OCI-M1 (cell line): Measurements from ENCODE around the gene VWA5B1.

Experiments
- DNase-seq: peaks from one replicate; lab custom pipeline; 2025; lab: John Stamatoyannopoulos, UW

The VWA5B1 gene

DNA sequence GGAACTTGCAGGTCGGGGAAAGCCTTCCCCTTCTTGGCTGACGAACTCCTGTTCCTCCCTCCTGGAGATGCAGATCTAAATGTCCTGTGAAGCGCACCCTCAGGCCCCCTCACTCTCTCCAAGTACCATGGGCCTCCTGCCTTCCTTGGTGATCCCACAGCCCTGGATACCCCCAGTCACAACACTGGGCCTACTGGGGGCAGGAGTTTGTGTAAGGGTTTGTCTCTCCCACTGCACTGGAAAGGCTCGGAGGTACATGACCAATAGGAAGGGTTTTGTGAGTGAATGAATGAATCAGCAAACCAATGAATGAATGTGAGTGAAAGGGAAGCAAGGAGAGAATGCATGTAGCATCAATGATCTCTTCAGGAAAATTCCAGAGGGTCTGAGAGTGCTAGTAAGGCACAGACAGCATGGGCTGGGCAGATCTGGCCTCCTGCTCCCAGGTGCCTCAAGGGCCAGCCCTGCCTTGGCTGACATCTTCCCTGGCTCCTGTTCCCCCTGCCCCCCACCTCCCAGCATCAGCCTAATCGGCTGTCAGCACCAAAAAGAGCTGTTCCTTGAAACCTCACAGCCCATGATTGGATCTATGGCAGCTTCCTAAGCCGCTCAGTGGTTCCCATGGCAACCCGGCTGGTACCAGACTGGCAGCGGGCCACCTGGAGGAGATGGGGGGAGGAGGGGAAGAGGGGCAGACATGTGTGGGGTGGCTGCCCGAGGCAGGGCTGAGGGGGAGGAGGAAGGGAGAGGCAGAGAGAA, 95.8 kb downstream of the VWA5B1 start:
- no peak for DNase-seq

DNA sequence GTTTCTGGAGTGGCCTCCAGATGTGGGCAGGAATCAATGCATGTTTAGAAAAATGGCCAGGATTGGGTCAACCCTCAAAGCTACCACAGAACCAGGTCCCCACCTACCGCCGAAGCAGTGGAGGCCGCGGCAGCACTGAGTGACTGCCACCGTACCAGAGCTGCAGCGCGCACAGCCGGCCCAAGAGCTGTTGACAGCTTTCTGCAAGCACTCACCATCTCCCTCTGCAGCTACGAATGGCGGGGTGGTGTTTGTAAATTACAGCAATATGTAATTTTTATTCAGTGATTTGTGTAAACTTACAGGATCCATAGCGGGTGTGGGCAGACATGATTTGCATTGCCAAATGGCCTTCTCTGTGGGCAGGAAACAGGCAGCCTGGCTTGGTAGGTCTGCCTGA, 98.9 kb downstream of the VWA5B1 start:
- no peak for DNase-seq

DNA sequence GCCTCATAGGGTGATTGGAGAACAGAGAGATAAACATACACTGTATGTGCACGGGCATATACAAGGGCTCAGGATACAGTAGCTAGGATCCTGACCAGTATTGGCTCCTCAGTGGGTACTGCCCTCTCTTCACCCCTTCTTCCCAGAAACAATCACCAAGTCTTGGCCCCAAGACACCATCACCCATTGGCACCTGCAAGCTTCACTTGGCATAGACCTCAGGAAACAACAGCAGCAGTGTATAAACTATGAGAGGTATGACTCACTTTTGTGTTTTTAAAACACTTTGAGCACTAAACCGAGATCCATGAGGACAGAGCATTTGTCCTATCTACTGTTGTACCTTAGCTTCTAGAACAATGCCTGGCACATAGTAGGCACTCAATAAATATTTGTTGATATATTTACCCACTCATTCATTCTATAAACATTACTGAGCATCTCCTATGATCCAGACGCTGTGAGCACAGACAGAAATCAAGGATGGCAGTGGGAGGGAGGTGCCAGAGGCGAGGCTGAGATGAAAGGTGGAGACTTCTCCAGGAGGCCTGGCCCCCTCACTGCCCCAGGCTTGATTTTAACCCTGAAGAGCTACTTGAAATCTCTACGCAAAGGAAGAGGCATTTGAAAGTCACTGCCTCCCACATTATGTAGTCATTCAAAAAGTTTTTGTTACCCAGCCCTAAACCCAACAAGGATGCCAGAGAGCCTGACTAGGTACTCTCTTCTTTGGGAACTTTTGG, 100.1 kb downstream of the VWA5B1 start:
- DNase-seq, result no peak

DNA sequence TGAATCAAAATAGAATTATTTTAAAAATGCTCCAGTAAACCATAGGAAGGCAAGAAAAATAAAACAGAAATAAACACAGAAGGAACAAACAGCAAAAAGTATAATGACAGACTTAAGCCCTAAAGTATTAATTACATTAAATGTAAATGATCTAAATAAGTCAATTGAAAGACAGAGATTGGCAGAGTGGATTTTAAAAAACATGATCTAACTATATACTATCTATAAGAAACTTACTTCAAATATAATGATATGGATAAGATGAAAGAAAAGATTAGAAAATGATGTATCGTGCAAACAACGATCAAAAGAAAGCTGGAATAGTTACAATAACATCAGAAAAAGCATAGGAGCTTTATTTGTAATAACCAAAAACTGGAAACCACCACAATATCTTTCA, 104.6 kb downstream of the VWA5B1 start:
- no peak for DNase-seq

DNA sequence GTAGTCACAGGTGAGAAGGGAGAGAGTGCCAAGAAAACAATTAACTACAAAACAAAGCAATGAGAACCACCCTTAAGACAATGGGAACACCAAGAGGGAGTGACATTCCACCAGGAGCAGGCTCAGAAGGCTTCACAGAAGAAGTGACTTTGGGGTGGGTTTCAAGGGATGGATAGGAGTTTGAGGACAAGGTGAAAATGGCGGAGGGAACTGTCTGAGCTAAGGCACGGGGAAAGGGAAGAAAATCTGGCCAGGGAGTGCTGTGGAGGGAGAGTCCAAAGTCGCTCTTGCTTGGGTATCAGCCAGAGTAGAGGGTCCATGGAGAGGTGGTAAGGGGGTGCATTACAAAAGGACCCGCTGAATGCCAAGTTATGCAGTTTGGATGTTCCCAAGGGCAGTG, 108.1 kb downstream of the VWA5B1 start:
- no peak for DNase-seq

DNA sequence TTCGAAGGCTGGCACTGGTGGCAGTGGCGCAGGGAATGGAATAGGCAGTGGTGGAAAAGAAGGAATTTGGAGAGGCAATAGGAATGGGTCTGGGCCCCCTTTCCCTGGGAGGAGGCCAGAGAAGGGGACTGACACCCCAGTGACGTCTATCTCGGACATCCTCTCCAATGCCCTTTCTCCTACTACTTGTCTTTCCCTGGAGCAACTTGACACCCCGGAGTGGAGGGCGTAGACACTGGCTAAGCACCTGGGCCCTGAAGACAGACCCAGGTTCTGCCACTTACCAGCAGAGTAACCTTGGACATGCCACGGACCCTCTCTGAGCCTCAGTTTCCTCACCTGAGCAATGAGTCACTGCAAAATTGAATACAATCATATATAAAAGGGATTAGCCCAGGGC, 108.5 kb downstream of the VWA5B1 start:
- no peak for DNase-seq

DNA sequence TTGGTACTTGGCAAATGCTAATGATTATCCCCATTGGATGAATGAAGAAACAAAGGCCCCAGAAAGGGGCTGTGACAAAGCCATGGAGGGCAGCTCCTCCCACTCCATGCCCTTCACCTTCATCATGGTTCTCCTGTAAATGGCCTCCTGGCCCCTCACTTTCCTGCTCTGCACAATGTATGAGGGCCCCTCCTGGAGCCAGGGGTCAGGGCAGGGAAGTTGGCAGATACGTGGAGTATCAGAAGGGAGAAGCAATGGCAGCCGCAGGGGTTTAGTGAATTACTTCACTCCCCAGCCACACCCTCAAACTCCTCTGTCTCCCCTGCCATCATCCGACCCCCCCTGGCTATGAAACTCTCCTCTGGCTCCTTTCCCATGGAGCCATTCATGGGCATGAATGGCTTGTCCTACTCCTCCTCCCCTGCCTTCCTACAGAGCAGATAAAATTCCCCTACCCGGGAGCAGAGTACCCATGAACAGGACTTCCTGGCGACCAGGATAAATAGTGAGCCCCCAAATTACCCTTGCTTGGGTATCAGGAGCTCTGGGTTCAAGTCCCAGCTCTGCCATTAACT, 109.0 kb downstream of the VWA5B1 start:
- DNase-seq, result no peak

DNA sequence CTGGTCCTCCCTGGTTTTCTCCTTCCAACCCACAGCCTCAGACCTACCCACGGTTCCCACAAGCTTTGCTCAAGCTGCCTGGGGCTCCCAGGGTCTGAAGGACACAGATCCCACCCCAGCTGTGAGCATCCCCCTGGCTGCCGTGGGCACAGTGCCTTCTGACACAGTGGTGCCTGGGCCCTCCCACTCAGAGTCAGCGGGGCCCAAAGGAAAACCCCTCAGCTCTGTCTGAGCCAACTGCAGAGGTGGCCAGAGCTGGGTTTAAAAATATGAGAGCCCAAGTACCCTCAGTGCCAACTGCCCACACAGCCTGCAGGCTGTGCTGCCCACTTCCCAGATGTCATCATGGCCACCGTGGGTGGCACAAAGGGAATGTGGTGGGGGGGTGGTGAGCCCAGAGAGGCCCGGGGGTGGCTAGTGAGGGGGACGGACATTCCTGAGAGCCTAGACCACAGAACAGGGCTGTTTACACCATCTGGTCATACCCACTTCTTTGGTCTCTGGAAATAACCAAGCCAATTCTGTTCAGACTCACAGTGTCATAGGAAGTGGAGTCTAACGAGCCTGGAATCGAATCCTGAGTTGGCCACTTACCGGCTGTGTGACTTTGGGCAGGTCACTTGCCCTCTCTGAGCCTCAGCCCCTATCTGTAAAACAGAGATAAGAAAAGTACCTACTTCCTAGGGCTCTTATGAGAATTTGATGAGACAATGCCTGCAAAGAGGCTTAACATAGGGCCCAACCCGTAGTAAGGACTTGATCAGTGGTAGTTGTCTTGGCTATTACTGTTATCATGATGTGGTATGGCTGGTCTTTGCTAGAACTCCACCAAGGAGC, 109.9 kb downstream of the VWA5B1 start:
- DNase-seq, result no peak

DNA sequence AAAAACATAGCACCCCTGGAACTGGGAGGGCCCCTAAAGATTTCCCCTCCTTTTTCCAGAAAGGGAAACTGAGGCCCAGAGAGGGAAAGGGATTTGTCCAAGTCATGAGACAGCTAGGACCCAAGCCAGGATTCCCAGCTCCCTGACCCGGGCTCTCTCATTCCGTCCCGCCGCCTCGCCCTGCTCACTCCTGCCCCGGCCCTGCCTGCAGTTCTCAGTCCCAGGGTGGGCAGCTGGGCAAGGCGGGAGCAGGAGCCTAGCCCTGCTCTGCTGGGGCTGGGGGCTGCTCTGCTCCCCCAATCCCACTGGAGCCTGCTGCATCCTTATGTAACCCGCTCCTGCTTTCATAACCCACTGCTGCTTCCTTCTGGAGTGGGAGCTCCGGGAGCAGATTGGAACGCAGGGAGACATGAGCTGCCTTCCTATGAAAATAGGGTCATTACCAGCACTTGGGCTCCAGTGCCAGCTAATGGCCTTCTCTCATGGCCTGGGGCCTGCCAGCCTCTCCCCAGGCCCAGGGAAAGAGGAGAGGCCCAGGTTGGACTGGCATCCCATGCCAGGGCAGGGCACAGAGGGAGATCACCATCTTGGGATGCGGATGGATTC, 110.8 kb downstream of the VWA5B1 start:
- DNase-seq, result no peak

DNA sequence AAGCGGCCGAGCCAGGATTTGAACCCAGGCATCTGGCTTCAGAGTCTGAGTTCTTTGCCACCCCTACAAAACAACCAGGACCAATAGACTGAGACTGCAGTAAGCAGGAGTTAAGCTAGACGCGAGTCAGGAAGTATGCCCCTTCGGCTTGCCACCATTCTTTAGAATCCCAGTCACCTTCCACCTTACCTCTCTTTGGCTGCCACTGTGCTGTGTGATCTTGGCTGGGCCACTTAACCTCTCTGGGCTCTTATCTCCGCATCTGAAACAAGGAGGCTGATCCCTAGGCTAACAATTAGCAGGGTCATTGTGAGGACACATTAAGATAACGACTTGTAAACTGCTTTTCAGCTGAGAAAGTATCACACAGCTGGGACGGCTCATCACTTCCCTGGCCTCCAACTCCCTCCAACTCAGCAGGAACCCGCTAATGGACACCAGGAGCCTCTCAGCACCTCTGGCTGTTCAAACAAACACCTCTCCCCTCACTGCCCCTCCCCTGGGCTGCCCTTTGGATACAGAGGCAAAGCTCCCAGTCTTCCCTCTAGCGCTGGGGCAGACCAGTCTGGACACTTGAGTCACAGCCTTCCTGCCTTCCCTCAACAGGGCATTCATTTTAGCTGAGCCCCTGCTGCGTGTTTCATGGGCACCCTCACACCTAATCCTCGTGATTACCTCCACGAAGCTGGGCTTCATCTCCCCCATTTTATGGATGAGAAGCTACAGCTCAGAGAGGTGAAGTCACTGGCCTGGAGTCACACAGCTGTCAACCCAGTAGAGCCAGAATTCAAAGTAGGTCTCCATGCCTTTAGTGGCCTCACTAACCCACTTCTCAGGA, 112.1 kb downstream of the VWA5B1 start:
- no peak for DNase-seq

DNA sequence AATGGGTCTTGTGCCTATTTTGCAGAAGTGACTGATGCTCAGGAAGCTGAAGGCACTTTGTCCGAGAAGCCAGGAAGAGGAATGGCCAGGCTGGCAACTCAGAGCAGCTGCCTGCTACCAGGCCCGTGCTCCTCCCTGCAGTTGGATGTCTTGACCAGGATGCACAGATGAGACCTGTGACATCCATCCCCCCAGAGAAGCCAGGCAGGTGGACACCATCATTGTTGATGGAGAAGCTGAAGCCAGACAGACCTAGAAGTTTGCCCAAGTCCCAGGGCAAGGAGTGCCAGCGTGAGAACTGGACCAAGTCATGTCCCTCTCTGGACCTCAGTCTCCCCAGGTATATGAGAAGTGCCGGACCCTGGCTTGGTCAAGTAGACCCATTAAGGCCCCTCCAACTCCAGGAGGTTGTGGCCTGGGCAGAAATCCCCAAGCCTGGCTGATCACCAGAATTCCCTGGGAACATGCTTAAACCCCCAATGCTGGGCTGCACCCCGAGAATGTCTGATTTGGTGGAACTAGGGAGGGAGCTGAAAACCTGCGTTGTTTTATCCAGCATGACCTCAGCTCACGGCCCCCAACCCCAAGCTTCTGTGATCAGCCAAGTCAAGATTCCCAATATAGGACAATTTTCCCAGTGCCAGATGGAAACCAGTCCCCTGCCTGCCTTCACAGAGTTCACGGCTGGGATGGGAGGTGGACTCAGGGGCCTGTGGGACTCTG, 112.9 kb downstream of the VWA5B1 start:
- DNase-seq, result no peak

DNA sequence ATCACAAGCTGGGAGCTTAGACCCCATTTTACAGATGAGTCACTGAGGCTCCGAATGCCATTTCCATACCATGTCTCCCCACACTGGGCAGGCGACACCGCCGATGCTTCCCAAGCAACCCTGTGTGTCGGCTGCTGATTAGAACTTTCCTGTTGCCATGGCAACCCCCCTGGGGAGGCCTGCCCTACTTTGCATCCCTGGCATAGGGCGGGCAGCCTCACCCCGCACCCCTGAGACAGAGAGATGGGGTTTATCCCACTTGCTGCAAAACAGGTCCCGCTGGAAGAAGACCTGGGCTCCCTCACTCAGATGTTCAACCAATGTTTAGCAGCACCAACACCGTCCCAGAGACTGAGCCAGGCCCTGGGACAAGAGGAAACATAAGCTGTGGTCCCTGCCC, 113.8 kb downstream of the VWA5B1 start:
- no peak for DNase-seq
